B cell (primary cell): ENCODE data around the gene HIPK2. TPM values are rescaled to one million over a fixed set of nuclear protein-coding genes. Genes with fewer than 3 reads are reported as not detected.

Experiments
- ATAC-seq: fragments of 200-7000 bp; cut with Tn5 transposase; one replicate; pipeline ENCODE4 v1.10.0; 2021; ENCODE audit warnings: low read depth, mild to moderate bottlenecking, moderate number of reproducible peaks, moderate library complexity
- CTCF ChIA-PET: fragments of 350-600 bp; sonication (Branson Sonifier 250); formaldehyde crosslinking; loops from one replicate; lab custom pipeline; 2021; ENCODE audit warnings: antibody characterized with exemption, inconsistent platforms; lab: Charles Lee
- POLR2A ChIA-PET: fragments of 350-600 bp; sonication (Branson Sonifier 250); formaldehyde crosslinking; loops from one replicate; lab custom pipeline; 2021; ENCODE audit warnings: antibody characterized with exemption; lab: Charles Lee
- DNase-seq: peaks from one replicate; pipeline ENCODE4 v3.0.0; 2013
- H2AFZ ChIP-seq: 2 replicates; pipeline ENCODE4 v1.6.1; 2012; ENCODE audit warnings: mild to moderate bottlenecking, low read depth, low read length; ENCODE audit not compliant: insufficient read depth, poor library complexity, severe bottlenecking
- H3K27ac ChIP-seq, 2 donors: 1 replicate in 1 of 2; 2 replicates in 1 of 2; pipeline ENCODE4 v1.5.1; 2012 to 2013; ENCODE audit warnings: low read length in 2 of 2, mild to moderate bottlenecking in 2 of 2, moderate library complexity in 1 of 2
- H3K27me3 ChIP-seq, 4 experiments: fragments of 200-600 bp in 1 of 4; sonication (generic) in 1 of 4; replicated peaks in 1 of 4; 1 replicate in 2 of 4; 2 replicates in 2 of 4; pipeline versions ENCODE4 v1.6.1 to v1.7.0; 2013 to 2016; ENCODE audit warnings: low read length in 3 of 4, mild to moderate bottlenecking in 2 of 4, mixed read lengths in 1 of 4, moderate library complexity in 1 of 4; ENCODE audit not compliant: insufficient read depth in 4 of 4, control insufficient read depth in 3 of 4; ENCODE audit errors: control extremely low read depth in 1 of 4
- H3K36me3 ChIP-seq, 2 experiments: replicated peaks in 1 of 2; 1 replicate in 1 of 2; 2 replicates in 1 of 2; pipeline versions ENCODE4 v1.6.1 to v1.7.1; 2013; ENCODE audit warnings: low read length in 1 of 2; ENCODE audit not compliant: insufficient read depth in 2 of 2, control insufficient read depth in 1 of 2; ENCODE audit errors: control extremely low read depth in 1 of 2, extremely low read depth in 1 of 2
- H3K4me1 ChIP-seq, 2 donors: fragments of 200-600 bp in 1 of 2; sonication (generic) in 1 of 2; 1 replicate in 1 of 2; 2 replicates in 1 of 2; pipeline versions ENCODE4 v1.5.1 to v1.6.1; 2013 to 2017; ENCODE audit warnings: low read length in 2 of 2; ENCODE audit not compliant: control insufficient read depth in 2 of 2, insufficient read depth in 2 of 2
- H3K4me2 ChIP-seq: replicated peaks from 2 replicates; pipeline ENCODE3; 2012; ENCODE audit warnings: mild to moderate bottlenecking, low read depth, low read length; ENCODE audit not compliant: poor library complexity, severe bottlenecking
- H3K4me3 ChIP-seq, 5 experiments: fragments of 200-600 bp in 1 of 5; sonication (generic) in 1 of 5; 1 replicate in 3 of 5; 2 replicates in 2 of 5; pipeline versions ENCODE4 v1.5.1 to v1.7.0; 2011 to 2016; ENCODE audit warnings: low read length in 4 of 5, mild to moderate bottlenecking in 4 of 5, low read depth in 2 of 5, control low read depth in 1 of 5, moderate library complexity in 1 of 5; ENCODE audit not compliant: insufficient read depth in 1 of 5; ENCODE audit errors: control extremely low read depth in 1 of 5, extremely low read depth in 1 of 5
- H3K79me2 ChIP-seq: fragments of 200-600 bp; sonication (generic); one replicate; pipeline ENCODE4 v1.6.0; 2016; ENCODE audit warnings: low read length; ENCODE audit not compliant: control insufficient read depth, insufficient read depth
- H3K9ac ChIP-seq: fragments of 200-600 bp; sonication (generic); 2 replicates; pipeline ENCODE4 v1.6.1; 2017; ENCODE audit warnings: mild to moderate bottlenecking, low read length, moderate library complexity
- H3K9me3 ChIP-seq, 3 donors: one replicate each; pipeline versions ENCODE4 v1.6.1 to v1.7.1; 2013; ENCODE audit warnings: low read length in 2 of 3; ENCODE audit not compliant: control insufficient read depth in 2 of 3, insufficient read depth in 1 of 3; ENCODE audit errors: control extremely low read depth in 1 of 3
- H4K20me1 ChIP-seq: 2 replicates; pipeline ENCODE4 v1.6.0; 2012; ENCODE audit warnings: mild to moderate bottlenecking, low read length; ENCODE audit not compliant: insufficient read depth, control insufficient read depth, poor library complexity, severe bottlenecking
- H3K27ac Mint-ChIP-seq: one replicate; pipeline ENCODE4 v1.8.0; 2021; ENCODE audit warnings: mixed read lengths
- H3K27me3 Mint-ChIP-seq: one replicate; pipeline ENCODE4 v1.8.0; 2021; ENCODE audit warnings: mixed read lengths
- H3K4me1 Mint-ChIP-seq: one replicate; pipeline ENCODE4 v1.8.0; 2021; ENCODE audit warnings: mixed read lengths
- H3K4me3 Mint-ChIP-seq: one replicate; pipeline ENCODE4 v1.8.0; 2021; ENCODE audit warnings: mixed read lengths
- H3K9me3 Mint-ChIP-seq: one replicate; pipeline ENCODE4 v1.8.0; 2022; ENCODE audit warnings: mixed read lengths; ENCODE audit not compliant: insufficient read depth
- EZH2 ChIP-seq: IDR thresholded peaks from 2 replicates; pipeline ENCODE4 v1.6.1; 2012; ENCODE audit warnings: borderline replicate concordance, low read depth, mild to moderate bottlenecking, moderate library complexity, low read length; ENCODE audit not compliant: insufficient read depth, poor library complexity, severe bottlenecking
- WGBS: methylation state at CpG from one replicate; pipeline ENCODE4 v1.1.5; 2013; ENCODE audit warnings: missing lambda C conversion rate; ENCODE audit not compliant: insufficient coverage; 5-methylcytosine and 5-hydroxymethylcytosine counted together
- intact Hi-C: fragments of 100-400 bp; cut with micrococcal nuclease; formaldehyde crosslinking; loops from one replicate; pipeline ENCODE4 v1.10.0; 2022
- polyA plus RNA-seq: library from polyadenylated mRNA; depleted of rRNA; stranded (reverse); fragments of >200 nt; gene quantifications from 2 replicates; pipeline ENCODE4 v1.2.3, GENCODE V29; 2012
- total RNA-seq, 2 donors: library from RNA; stranded (reverse); fragments of 120-200 nt in 1 of 2; gene quantifications; 1 replicate in 1 of 2; 2 replicates in 1 of 2; pipeline versions ENCODE4 v1.2.3 to v1.2.4, GENCODE V29; 2013 to 2022
- TF ChIP-seq, protein P1 (sequence below): fragments of 200-600 bp; IDR thresholded peaks from one replicate; pipeline ENCODE4 v1.8.0; 2022; ENCODE audit warnings: antibody characterized with exemption, mild to moderate bottlenecking

Gene HIPK2
- total and polyA plus RNA-seq, 2 donors (not counting 1 experiment from before 2014, with no cell fraction given) = 6.8 to 58.2 TPM

DNA sequence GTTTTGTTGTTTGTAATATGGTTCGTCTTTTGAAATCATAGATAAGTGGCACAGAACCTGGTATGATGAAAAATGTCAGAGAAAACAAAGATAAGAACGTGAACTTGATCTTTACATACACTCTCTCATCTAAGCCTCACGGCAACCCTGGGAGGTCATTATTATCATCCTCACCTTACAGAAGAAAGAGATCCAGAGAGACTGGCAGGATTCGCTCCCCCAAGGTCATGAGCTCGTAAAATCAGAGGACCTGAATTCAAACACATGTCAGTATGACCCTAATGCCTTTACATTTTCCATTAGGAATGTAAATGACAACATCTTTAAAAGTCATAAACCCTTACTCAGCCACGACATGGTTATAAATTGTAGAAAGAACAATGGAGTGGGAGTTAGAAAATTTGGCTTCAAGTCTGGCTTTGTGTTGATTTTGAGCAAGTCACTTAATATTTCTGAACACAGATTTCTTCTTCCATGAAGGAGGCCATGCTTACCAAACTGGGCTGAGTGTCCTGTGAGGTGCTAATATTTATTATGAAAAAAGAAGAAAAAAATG, 35.9 kb downstream of the HIPK2 start:
- Histone ChIP-seq H3K36me3 (no peaks in the 10 kb centered on the region), H3K27ac (no peak overlapping the region), H3K4me1 (peaks cover 15 to 16% of the 10 kb centered on the region in 2 donors), H3K27me3 (no peaks in the 10 kb centered on the region), H2AFZ (no peak overlapping the region), H3K9me3 (no peaks in the 10 kb centered on the region), H3K4me3 (no peak overlapping the region), H4K20me1 (peaks cover 6% of the 10 kb centered on the region), H3K9ac (no peak overlapping the region), H3K79me2 (peaks cover 52% of the 10 kb centered on the region), H3K4me2 (no peak overlapping the region)
- Mint-ChIP-seq H3K4me3 (no peak overlapping the region), H3K27me3 (no peaks in the 10 kb centered on the region), H3K4me1 (peaks cover 32% of the 10 kb centered on the region), H3K9me3 (no peaks in the 10 kb centered on the region), H3K27ac (no peak overlapping the region)
- intact Hi-C loops = no loop called here
- POLR2A ChIA-PET = no interaction called here
- TF ChIP-seq EZH2 = no peak
- TF ChIP-seq, protein P1, sequence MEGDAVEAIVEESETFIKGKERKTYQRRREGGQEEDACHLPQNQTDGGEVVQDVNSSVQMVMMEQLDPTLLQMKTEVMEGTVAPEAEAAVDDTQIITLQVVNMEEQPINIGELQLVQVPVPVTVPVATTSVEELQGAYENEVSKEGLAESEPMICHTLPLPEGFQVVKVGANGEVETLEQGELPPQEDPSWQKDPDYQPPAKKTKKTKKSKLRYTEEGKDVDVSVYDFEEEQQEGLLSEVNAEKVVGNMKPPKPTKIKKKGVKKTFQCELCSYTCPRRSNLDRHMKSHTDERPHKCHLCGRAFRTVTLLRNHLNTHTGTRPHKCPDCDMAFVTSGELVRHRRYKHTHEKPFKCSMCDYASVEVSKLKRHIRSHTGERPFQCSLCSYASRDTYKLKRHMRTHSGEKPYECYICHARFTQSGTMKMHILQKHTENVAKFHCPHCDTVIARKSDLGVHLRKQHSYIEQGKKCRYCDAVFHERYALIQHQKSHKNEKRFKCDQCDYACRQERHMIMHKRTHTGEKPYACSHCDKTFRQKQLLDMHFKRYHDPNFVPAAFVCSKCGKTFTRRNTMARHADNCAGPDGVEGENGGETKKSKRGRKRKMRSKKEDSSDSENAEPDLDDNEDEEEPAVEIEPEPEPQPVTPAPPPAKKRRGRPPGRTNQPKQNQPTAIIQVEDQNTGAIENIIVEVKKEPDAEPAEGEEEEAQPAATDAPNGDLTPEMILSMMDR = no peak
- CTCF ChIA-PET = no interaction called here
- ATAC-seq (no peak), DNase-seq (no peak)
- no CpG with 5 or more reads among the region's 6 CpGs for WGBS

DNA sequence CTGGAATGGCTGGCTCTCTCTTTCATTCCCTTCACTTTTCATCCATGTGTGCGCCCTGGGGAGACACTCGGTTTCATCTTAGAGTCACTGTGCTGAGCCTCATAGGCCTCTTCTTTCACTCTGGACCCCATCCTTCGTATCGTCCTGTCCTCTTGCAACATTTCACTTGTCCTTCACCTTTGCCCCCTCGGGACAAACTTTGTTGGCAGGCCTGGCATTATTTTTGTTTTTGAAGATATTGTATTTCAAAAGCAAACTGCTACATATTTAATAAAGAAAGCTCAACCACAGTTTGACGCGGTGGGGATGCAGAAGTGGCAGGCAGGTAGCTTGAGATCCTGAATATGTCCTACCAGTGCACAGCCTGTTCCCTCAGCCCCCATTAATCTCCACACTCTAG, 36.6 kb downstream of the HIPK2 start:
- Histone ChIP-seq H3K27me3 (no peaks in the 10 kb centered on the region), H3K9me3 (no peaks in the 10 kb centered on the region), H3K9ac (no peak overlapping the region), H2AFZ (no peak overlapping the region), H3K36me3 (no peaks in the 10 kb centered on the region), H4K20me1 (peaks cover 6% of the 10 kb centered on the region), H3K4me2 (no peak overlapping the region), H3K4me1 (peaks cover 15 to 16% of the 10 kb centered on the region in 2 donors), H3K4me3 (no peak overlapping the region), H3K27ac (no peak overlapping the region), H3K79me2 (peaks cover 52% of the 10 kb centered on the region)
- ChIA-PET CTCF (no interaction called here), POLR2A (no interaction called here)
- Mint-ChIP-seq H3K27ac (no peak overlapping the region), H3K4me1 (peaks cover 35% of the 10 kb centered on the region), H3K9me3 (no peaks in the 10 kb centered on the region), H3K27me3 (no peaks in the 10 kb centered on the region), H3K4me3 (no peak overlapping the region)
- intact Hi-C loops = no loop called here
- DNase-seq (no peak), ATAC-seq (no peak)
- 100% methylated on average over 4 of the region's 7 CpGs for WGBS
- no peak for TF ChIP-seq EZH2
- TF ChIP-seq, protein P1 = no peak
